HCT116 (cell line): ENCODE measurements around the gene AMZ1. TPM values are rescaled to one million over a fixed set of nuclear protein-coding genes. Genes with fewer than 3 reads are reported as not detected.

Source experiments
- ATAC-seq: fragments of 200-7000 bp; cut with Tn5 transposase; 2 replicates; pipeline ENCODE4 v1.9.1; 2020; ENCODE audit warnings: mild to moderate bottlenecking, moderate library complexity
- BruUV-seq: library from RNA; stranded (reverse); fragments of 400-500 nt; replicated peaks from 2 replicates; lab custom pipeline; 2021; lab: Mats Ljungman, UMichigan
- CTCF ChIA-PET: fragments of 300-600 bp; sonication (Branson Sonifier 250); formaldehyde crosslinking; loops from one replicate; lab custom pipeline; 2021; ENCODE audit warnings: antibody characterized with exemption; lab: Charles Lee
- POLR2A ChIA-PET: fragments of 300-600, 350-600 bp; sonication (Branson Sonifier 250); formaldehyde crosslinking; loops from one replicate; lab custom pipeline; 2021; ENCODE audit warnings: antibody characterized with exemption; lab: Charles Lee
- RAD21 ChIA-PET, 2 experiments: fragments of 300-600 bp; sonication (Branson Sonifier 250); formaldehyde crosslinking; loops; one replicate each; lab custom pipeline; 2023; ENCODE audit warnings: low total read pairs in 2 of 2; ENCODE audit not compliant: uncharacterized antibody in 2 of 2, unreplicated experiment in 2 of 2, low non-redundant PET in 1 of 2; lab: Charles Lee
- DNase-seq: peaks from one replicate; pipeline ENCODE4 v3.0.0-alpha.2; 2010; ENCODE audit warnings: low read depth, low spot score
- H2AFZ ChIP-seq: fragments of 200-600 bp; shearing (Covaris generic), sonication (generic); 2 replicates; pipeline ENCODE4 v1.6.1; 2017; ENCODE audit warnings: low read depth, mixed run types, mixed read lengths, antibody characterized with exemption, low read length; ENCODE audit not compliant: poor library complexity, severe bottlenecking
- H3K27ac ChIP-seq: 2 replicates; pipeline ENCODE4 v1.5.1; 2012; ENCODE audit warnings: low read depth, low read length
- H3K27me3 ChIP-seq: fragments of 200-600 bp; sonication (generic); 2 replicates; pipeline ENCODE4 v1.6.1; 2016; ENCODE audit warnings: mixed run types, low read length, mixed read lengths; ENCODE audit not compliant: insufficient read depth
- H3K36me3 ChIP-seq, 2 experiments: fragments of 200-500 bp in 1 of 2; fragments of 200-600 bp in 1 of 2; sonication (Bioruptor generic) in 1 of 2; sonication (generic) in 1 of 2; 2 replicates each; pipeline versions ENCODE4 v1.5.1 to v1.6.1; 2014 to 2016; ENCODE audit warnings: low read length in 2 of 2, inconsistent platforms in 1 of 2, mixed read lengths in 1 of 2, mixed run types in 1 of 2; ENCODE audit not compliant: insufficient read depth in 2 of 2, control insufficient read depth in 1 of 2
- H3K4me1 ChIP-seq, 2 experiments: fragments of 200-600 bp in 1 of 2; sonication (generic) in 1 of 2; 2 replicates each; pipeline versions ENCODE4 v1.5.1 to v1.6.1; 2012 to 2017; ENCODE audit warnings: low read length in 2 of 2, inconsistent platforms in 1 of 2, mild to moderate bottlenecking in 1 of 2, mixed read lengths in 1 of 2, mixed run types in 1 of 2, moderate library complexity in 1 of 2; ENCODE audit not compliant: insufficient read depth in 2 of 2, control insufficient read depth in 1 of 2
- H3K4me2 ChIP-seq: fragments of 200-600 bp; sonication (generic); 2 replicates; pipeline ENCODE4 v1.6.1; 2017; ENCODE audit warnings: mixed run types, low read length, mixed read lengths
- H3K4me3 ChIP-seq, 2 experiments: fragments of 200-600 bp in 1 of 2; sonication (generic) in 1 of 2; replicated peaks in 1 of 2; 2 replicates each; pipeline ENCODE4 v1.5.1; 2011 to 2016; ENCODE audit warnings: low read length in 2 of 2, control low read depth in 1 of 2, low read depth in 1 of 2, mild to moderate bottlenecking in 1 of 2, mixed read lengths in 1 of 2, mixed run types in 1 of 2
- H3K79me2 ChIP-seq: fragments of 200-600 bp; sonication (generic); 2 replicates; pipeline ENCODE4 v1.6.1; 2017; ENCODE audit warnings: mild to moderate bottlenecking, mixed run types, low read length, moderate library complexity, mixed read lengths; ENCODE audit not compliant: insufficient read depth
- H3K9ac ChIP-seq: fragments of 200-600 bp; sonication (generic); 2 replicates; pipeline ENCODE4 v1.6.1; 2016; ENCODE audit warnings: low read length, mixed read lengths
- H3K9me2 ChIP-seq: fragments of 200-600 bp; sonication (generic), shearing (Covaris generic); 2 replicates; pipeline ENCODE4 v1.6.1; 2017; ENCODE audit warnings: mixed run types, mild to moderate bottlenecking, moderate library complexity; ENCODE audit not compliant: insufficient read depth
- H3K9me3 ChIP-seq, 2 experiments: fragments of 200-500 bp in 1 of 2; fragments of 200-600 bp in 1 of 2; sonication (Bioruptor generic) in 1 of 2; sonication (generic) in 1 of 2; 2 replicates each; pipeline ENCODE4 v1.6.1; 2014 to 2017; ENCODE audit warnings: low read length in 2 of 2, mixed read lengths in 2 of 2, inconsistent platforms in 1 of 2, low read depth in 1 of 2, mild to moderate bottlenecking in 1 of 2, mixed run types in 1 of 2, moderate library complexity in 1 of 2; ENCODE audit not compliant: control insufficient read depth in 1 of 2, insufficient read depth in 1 of 2
- H4K20me1 ChIP-seq: fragments of 200-600 bp; sonication (generic), shearing (Covaris generic); 2 replicates; pipeline ENCODE4 v1.6.1; 2017; ENCODE audit warnings: mixed run types, mild to moderate bottlenecking, moderate library complexity; ENCODE audit not compliant: insufficient read depth
- CBX3 ChIP-seq: IDR thresholded peaks from 2 replicates; pipeline ENCODE4 v1.6.1; 2012; ENCODE audit warnings: low read depth
- CEBPB ChIP-seq: IDR thresholded peaks from 2 replicates; pipeline ENCODE4 v1.6.1; 2012; ENCODE audit warnings: low read depth
- CTCF ChIP-seq, 3 experiments: fragments of 200-600 bp in 1 of 3; sonication (generic) in 1 of 3; IDR thresholded peaks in 2 of 3; conservative IDR thresholded peaks in 1 of 3; 2 replicates each; pipeline ENCODE4 v1.5.1; 2012 to 2017; ENCODE audit warnings: low read depth in 2 of 3, low read length in 2 of 3, antibody characterized with exemption in 1 of 3, borderline replicate concordance in 1 of 3, control low read depth in 1 of 3, mild to moderate bottlenecking in 1 of 3, mixed read lengths in 1 of 3, mixed run types in 1 of 3, moderate library complexity in 1 of 3; ENCODE audit not compliant: insufficient read depth in 1 of 3
- ELF1 ChIP-seq: IDR thresholded peaks from 2 replicates; pipeline ENCODE4 v1.6.1; 2012; ENCODE audit warnings: low read depth, borderline replicate concordance
- EZH2 ChIP-seq: fragments of 200-600 bp; sonication (generic); IDR thresholded peaks from 2 replicates; pipeline ENCODE4 v1.6.1; 2017; ENCODE audit warnings: antibody characterized with exemption, mixed run types
- EZH2phosphoT487 ChIP-seq: fragments of 200-600 bp; IDR thresholded peaks from 2 replicates; pipeline ENCODE4 v1.6.1; 2018; ENCODE audit warnings: antibody characterized with exemption, borderline replicate concordance
- FOSL1 ChIP-seq: IDR thresholded peaks from 2 replicates; pipeline ENCODE4 v1.6.1; 2012; ENCODE audit warnings: low read depth
- MAX ChIP-seq: IDR thresholded peaks from 2 replicates; pipeline ENCODE4 v1.6.1; 2012
- POLR2AphosphoS5 ChIP-seq: IDR thresholded peaks from 2 replicates; pipeline ENCODE4 v1.6.1; 2011; ENCODE audit warnings: mild to moderate bottlenecking, low read depth, low read length, moderate library complexity
- RAD21 ChIP-seq: IDR thresholded peaks from 2 replicates; pipeline ENCODE4 v1.6.1; 2012; ENCODE audit warnings: low read depth, mild to moderate bottlenecking
- SIN3A ChIP-seq: IDR thresholded peaks from 2 replicates; pipeline ENCODE4 v1.6.1; 2012; ENCODE audit warnings: low read depth
- SRF ChIP-seq: IDR thresholded peaks from 2 replicates; pipeline ENCODE4 v1.6.1; 2012; ENCODE audit warnings: low read depth
- YY1 ChIP-seq: IDR thresholded peaks from 2 replicates; pipeline ENCODE4 v1.6.1; 2011; ENCODE audit warnings: low read length, low read depth, moderate library complexity, mild to moderate bottlenecking; ENCODE audit not compliant: insufficient replicate concordance; ENCODE audit errors: extremely low read depth
- ZFX ChIP-seq: fragments of 450-650 bp; IDR thresholded peaks from 2 replicates; pipeline ENCODE4 v1.6.1; 2017
- intact Hi-C: fragments of 100-400 bp; cut with micrococcal nuclease; formaldehyde crosslinking; loops from 2 replicates; pipeline ENCODE4 v1.10.0; 2022
- total RNA-seq: library from RNA; stranded (reverse); gene quantifications from one replicate; pipeline ENCODE4 v1.2.1, GENCODE V29; 2021; ENCODE audit not compliant: unreplicated experiment
- TF ChIP-seq, protein P1 (sequence below): IDR thresholded peaks from 2 replicates; pipeline ENCODE4 v1.6.1; 2012; ENCODE audit warnings: low read depth

AMZ1 gene
- total RNA-seq, 1 experiment from 2014 or later, result not detected

- TF ChIP-seq, protein P1, sequence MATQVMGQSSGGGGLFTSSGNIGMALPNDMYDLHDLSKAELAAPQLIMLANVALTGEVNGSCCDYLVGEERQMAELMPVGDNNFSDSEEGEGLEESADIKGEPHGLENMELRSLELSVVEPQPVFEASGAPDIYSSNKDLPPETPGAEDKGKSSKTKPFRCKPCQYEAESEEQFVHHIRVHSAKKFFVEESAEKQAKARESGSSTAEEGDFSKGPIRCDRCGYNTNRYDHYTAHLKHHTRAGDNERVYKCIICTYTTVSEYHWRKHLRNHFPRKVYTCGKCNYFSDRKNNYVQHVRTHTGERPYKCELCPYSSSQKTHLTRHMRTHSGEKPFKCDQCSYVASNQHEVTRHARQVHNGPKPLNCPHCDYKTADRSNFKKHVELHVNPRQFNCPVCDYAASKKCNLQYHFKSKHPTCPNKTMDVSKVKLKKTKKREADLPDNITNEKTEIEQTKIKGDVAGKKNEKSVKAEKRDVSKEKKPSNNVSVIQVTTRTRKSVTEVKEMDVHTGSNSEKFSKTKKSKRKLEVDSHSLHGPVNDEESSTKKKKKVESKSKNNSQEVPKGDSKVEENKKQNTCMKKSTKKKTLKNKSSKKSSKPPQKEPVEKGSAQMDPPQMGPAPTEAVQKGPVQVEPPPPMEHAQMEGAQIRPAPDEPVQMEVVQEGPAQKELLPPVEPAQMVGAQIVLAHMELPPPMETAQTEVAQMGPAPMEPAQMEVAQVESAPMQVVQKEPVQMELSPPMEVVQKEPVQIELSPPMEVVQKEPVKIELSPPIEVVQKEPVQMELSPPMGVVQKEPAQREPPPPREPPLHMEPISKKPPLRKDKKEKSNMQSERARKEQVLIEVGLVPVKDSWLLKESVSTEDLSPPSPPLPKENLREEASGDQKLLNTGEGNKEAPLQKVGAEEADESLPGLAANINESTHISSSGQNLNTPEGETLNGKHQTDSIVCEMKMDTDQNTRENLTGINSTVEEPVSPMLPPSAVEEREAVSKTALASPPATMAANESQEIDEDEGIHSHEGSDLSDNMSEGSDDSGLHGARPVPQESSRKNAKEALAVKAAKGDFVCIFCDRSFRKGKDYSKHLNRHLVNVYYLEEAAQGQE, result no peak
- no peak for TF ChIP-seq ELF1
Observed at GRCh38 chr7:2646336-2646679, 41.7 kb upstream of the AMZ1 start (continued).

DNA sequence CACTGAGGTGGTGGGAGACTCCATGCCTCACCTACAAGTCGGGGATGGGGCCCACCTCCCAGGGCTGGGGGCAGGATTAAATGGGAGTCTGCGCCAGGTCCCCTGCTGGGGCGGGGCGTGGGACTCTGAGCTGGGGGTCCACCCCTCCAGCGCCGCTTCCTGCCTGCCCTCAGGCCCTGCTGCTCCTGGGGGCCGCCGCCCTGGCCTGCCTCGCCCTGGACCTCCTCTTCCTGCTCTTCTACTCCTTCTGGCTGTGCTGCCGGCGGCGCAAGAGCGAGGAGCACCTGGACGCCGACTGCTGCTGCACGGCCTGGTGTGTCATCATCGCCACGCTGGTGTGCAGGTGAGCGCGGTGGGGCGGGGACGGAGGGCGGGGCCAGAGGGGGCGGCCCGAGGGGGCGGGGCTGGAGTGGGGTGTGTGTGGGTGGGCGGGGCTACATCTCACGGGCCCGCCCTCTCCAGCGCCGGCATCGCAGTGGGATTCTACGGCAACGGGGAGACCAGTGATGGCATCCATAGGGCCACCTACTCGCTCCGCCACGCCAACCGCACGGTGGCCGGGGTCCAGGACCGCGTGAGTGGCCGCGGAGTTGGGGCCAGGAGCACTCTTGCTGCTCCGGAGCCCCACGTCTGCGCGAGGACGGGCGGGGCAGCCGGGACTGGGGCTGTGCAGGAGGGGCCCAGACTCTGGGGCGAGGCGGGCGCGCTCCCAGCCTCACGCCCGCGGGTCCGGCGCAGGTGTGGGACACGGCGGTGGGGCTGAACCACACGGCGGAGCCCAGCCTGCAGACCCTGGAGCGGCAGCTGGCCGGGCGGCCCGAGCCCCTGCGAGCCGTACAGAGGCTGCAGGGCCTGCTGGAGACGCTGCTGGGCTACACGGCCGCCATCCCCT lies 41.1 kb upstream of the AMZ1 start:
- ChIA-PET RAD21 (no interaction called here), CTCF (no interaction called here), POLR2A (no interaction called here)
- DNase-seq, result peak; percentile 34
- Histone ChIP-seq H3K27me3 (no peaks in the 10 kb centered on the region), H3K4me1 (peaks cover 7 to 25% of the 10 kb centered on the region in 2 experiments), H3K36me3 (no peaks in the 10 kb centered on the region; a peak in 1 of 4 replicates), H4K20me1 (no peaks in the 10 kb centered on the region), H3K9me2 (no peaks in the 10 kb centered on the region), H3K27ac (peak overlapping the region; percentile 56), H3K4me2 (peak overlapping the region; percentile 80), H2AFZ (no peak overlapping the region), H3K9me3 (no peaks in the 10 kb centered on the region), H3K4me3 (peak overlapping the region; percentile 35 to 40; a peak in 3 of 4 replicates), H3K9ac (peak overlapping the region; percentile 60), H3K79me2 (no peaks in the 10 kb centered on the region)
- no peak for TF ChIP-seq SRF
- peak; percentile 92 for TF ChIP-seq MAX
- no peak for TF ChIP-seq EZH2
- no peak for TF ChIP-seq SIN3A
- TF ChIP-seq RAD21, result no peak
- TF ChIP-seq CBX3, result no peak
- peak; percentile 55 for TF ChIP-seq YY1
- TF ChIP-seq FOSL1, result no peak
- no peak for TF ChIP-seq ZFX
- no peak for TF ChIP-seq CEBPB
- no peak for TF ChIP-seq CTCF (IDR thresholded peaks at IDR 0.05 in 2 of 3, conservative IDR thresholded peaks at IDR 0.05 in 1 of 3; ENCODE audit: borderline replicate concordance in 1 of 3, insufficient read depth in 1 of 3, low read depth in 2 of 3, low read length in 2 of 3)
- TF ChIP-seq EZH2phosphoT487, result no peak
- peak; percentile 71 for TF ChIP-seq POLR2AphosphoS5
- intact Hi-C loops, result no loop called here
- peak; percentile 87 for ATAC-seq
- TSS peak; percentile 87 for BruUV-seq
